H1 (cell line): ENCODE data around the gene EPHA7. TPM values are rescaled to one million over a fixed set of nuclear protein-coding genes. Genes with fewer than 3 reads are reported as not detected.

Source experiments
- CREB1 ChIP-seq: IDR thresholded peaks from 2 replicates; pipeline ENCODE4 v1.6.1; 2012; ENCODE audit warnings: inconsistent platforms
- CTBP2 ChIP-seq: IDR thresholded peaks from 2 replicates; pipeline ENCODE4 v1.7.0; 2011; ENCODE audit warnings: borderline replicate concordance, mild to moderate bottlenecking, moderate library complexity, mixed read lengths, low read length; ENCODE audit not compliant: insufficient read depth, insufficient read length
- PHF8 ChIP-seq: fragments of 200-600 bp; sonication (generic); conservative IDR thresholded peaks from 2 replicates; pipeline ENCODE4 v1.7.1; 2012; ENCODE audit warnings: low read depth, mild to moderate bottlenecking, inconsistent platforms, low read length, moderate library complexity
- RBBP5 ChIP-seq: IDR thresholded peaks from 2 replicates; pipeline ENCODE4 v1.7.1; 2012; ENCODE audit warnings: low read depth, mild to moderate bottlenecking, inconsistent platforms, low read length, moderate library complexity, borderline replicate concordance
- RNF2 ChIP-seq: fragments of 200-900, 300-1000 bp; sonication (generic); IDR thresholded peaks from 2 replicates; pipeline ENCODE4 v1.7.1; 2016; ENCODE audit warnings: borderline replicate concordance, low read depth, mild to moderate bottlenecking, antibody characterized with exemption, low read length; ENCODE audit not compliant: poor library complexity, severe bottlenecking; ENCODE audit errors: missing control alignments
- SAP30 ChIP-seq: fragments of 300-600 bp; sonication (generic); IDR thresholded peaks from 2 replicates; pipeline ENCODE4 v1.7.1; 2012; ENCODE audit warnings: low read length, moderate library complexity, mild to moderate bottlenecking, inconsistent platforms; ENCODE audit not compliant: insufficient read depth, insufficient replicate concordance
- SIX5 ChIP-seq: IDR thresholded peaks from 2 replicates; pipeline ENCODE4 v1.6.1; 2011; ENCODE audit warnings: mild to moderate bottlenecking, low read depth, low read length
- TAF7 ChIP-seq: optimal IDR thresholded peaks from 2 replicates; pipeline ENCODE3; 2011; ENCODE audit warnings: low read depth, mild to moderate bottlenecking, inconsistent platforms, low read length, moderate library complexity, borderline replicate concordance
- TCF12 ChIP-seq: IDR thresholded peaks from 2 replicates; pipeline ENCODE4 v1.6.1; 2011; ENCODE audit warnings: low read depth, mild to moderate bottlenecking, low read length
- TEAD4 ChIP-seq: IDR thresholded peaks from 2 replicates; pipeline ENCODE4 v1.6.1; 2012; ENCODE audit warnings: low read depth, low read length, inconsistent platforms, mixed read lengths
- ZNF274 ChIP-seq: IDR thresholded peaks from 2 replicates; pipeline ENCODE4 v1.7.0; 2012; ENCODE audit warnings: low read length, borderline replicate concordance; ENCODE audit errors: extremely low read depth
- polyA plus RNA-seq, 7 experiments: library from polyadenylated mRNA; depleted of rRNA in 3 of 7; stranded (reverse) in 5 of 7; unstranded in 2 of 7; fragments of >200 nt in 5 of 7; fragments of 200-250 nt in 2 of 7; gene quantifications; 1 replicate in 5 of 7; 2 replicates in 1 of 7; 4 replicates in 1 of 7; pipeline versions ENCODE4 v1.2.1 to v1.2.3, GENCODE V29; 2011 to 2013; ENCODE audit warnings: missing spikeins in 2 of 7, mixed read lengths in 2 of 7
- total RNA-seq: library from RNA; stranded (reverse); fragmentation: NEBNext Ultra II Directional; extraction: Animal tissue kit (Norgen Biotek cat#: 25700); gene quantifications from 2 replicates; pipeline ENCODE4 v1.2.1, GENCODE V29; 2021
- TF ChIP-seq, protein P1 (sequence below): fragments of 300-600 bp; sonication (generic); IDR thresholded peaks from 2 replicates; pipeline ENCODE4 v1.7.1; 2012; ENCODE audit warnings: low read length, moderate library complexity, mild to moderate bottlenecking, inconsistent platforms; ENCODE audit not compliant: insufficient replicate concordance

EPHA7 gene
- total and polyA plus RNA-seq, 2 of the 8 experiments (the other 6 are each of a cell fraction or from before 2014, with no cell fraction given): 1.3 to 6.8 TPM

- TF ChIP-seq, protein P1, sequence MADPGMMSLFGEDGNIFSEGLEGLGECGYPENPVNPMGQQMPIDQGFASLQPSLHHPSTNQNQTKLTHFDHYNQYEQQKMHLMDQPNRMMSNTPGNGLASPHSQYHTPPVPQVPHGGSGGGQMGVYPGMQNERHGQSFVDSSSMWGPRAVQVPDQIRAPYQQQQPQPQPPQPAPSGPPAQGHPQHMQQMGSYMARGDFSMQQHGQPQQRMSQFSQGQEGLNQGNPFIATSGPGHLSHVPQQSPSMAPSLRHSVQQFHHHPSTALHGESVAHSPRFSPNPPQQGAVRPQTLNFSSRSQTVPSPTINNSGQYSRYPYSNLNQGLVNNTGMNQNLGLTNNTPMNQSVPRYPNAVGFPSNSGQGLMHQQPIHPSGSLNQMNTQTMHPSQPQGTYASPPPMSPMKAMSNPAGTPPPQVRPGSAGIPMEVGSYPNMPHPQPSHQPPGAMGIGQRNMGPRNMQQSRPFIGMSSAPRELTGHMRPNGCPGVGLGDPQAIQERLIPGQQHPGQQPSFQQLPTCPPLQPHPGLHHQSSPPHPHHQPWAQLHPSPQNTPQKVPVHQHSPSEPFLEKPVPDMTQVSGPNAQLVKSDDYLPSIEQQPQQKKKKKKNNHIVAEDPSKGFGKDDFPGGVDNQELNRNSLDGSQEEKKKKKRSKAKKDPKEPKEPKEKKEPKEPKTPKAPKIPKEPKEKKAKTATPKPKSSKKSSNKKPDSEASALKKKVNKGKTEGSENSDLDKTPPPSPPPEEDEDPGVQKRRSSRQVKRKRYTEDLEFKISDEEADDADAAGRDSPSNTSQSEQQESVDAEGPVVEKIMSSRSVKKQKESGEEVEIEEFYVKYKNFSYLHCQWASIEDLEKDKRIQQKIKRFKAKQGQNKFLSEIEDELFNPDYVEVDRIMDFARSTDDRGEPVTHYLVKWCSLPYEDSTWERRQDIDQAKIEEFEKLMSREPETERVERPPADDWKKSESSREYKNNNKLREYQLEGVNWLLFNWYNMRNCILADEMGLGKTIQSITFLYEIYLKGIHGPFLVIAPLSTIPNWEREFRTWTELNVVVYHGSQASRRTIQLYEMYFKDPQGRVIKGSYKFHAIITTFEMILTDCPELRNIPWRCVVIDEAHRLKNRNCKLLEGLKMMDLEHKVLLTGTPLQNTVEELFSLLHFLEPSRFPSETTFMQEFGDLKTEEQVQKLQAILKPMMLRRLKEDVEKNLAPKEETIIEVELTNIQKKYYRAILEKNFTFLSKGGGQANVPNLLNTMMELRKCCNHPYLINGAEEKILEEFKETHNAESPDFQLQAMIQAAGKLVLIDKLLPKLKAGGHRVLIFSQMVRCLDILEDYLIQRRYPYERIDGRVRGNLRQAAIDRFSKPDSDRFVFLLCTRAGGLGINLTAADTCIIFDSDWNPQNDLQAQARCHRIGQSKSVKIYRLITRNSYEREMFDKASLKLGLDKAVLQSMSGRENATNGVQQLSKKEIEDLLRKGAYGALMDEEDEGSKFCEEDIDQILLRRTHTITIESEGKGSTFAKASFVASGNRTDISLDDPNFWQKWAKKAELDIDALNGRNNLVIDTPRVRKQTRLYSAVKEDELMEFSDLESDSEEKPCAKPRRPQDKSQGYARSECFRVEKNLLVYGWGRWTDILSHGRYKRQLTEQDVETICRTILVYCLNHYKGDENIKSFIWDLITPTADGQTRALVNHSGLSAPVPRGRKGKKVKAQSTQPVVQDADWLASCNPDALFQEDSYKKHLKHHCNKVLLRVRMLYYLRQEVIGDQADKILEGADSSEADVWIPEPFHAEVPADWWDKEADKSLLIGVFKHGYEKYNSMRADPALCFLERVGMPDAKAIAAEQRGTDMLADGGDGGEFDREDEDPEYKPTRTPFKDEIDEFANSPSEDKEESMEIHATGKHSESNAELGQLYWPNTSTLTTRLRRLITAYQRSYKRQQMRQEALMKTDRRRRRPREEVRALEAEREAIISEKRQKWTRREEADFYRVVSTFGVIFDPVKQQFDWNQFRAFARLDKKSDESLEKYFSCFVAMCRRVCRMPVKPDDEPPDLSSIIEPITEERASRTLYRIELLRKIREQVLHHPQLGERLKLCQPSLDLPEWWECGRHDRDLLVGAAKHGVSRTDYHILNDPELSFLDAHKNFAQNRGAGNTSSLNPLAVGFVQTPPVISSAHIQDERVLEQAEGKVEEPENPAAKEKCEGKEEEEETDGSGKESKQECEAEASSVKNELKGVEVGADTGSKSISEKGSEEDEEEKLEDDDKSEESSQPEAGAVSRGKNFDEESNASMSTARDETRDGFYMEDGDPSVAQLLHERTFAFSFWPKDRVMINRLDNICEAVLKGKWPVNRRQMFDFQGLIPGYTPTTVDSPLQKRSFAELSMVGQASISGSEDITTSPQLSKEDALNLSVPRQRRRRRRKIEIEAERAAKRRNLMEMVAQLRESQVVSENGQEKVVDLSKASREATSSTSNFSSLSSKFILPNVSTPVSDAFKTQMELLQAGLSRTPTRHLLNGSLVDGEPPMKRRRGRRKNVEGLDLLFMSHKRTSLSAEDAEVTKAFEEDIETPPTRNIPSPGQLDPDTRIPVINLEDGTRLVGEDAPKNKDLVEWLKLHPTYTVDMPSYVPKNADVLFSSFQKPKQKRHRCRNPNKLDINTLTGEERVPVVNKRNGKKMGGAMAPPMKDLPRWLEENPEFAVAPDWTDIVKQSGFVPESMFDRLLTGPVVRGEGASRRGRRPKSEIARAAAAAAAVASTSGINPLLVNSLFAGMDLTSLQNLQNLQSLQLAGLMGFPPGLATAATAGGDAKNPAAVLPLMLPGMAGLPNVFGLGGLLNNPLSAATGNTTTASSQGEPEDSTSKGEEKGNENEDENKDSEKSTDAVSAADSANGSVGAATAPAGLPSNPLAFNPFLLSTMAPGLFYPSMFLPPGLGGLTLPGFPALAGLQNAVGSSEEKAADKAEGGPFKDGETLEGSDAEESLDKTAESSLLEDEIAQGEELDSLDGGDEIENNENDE: no peak
- no peak for TF ChIP-seq CREB1
- TF ChIP-seq TCF12: no peak
- no peak for TF ChIP-seq ZNF274
- no peak for TF ChIP-seq RNF2
- TF ChIP-seq SIX5: no peak
- no peak for TF ChIP-seq CTBP2
- no peak for TF ChIP-seq SAP30
- no peak for TF ChIP-seq TEAD4
- no peak for TF ChIP-seq RBBP5
- TF ChIP-seq PHF8: no peak
- TF ChIP-seq TAF7: no peak
Measured at GRCh38 chr6:93351222-93351621, 68.1 kb downstream of the EPHA7 start (continued).
